PC-3 (cell line): ENCODE results near the gene ACTG2. TPM values are rescaled to one million over a fixed set of nuclear protein-coding genes. Genes with fewer than 3 reads are reported as not detected.

Experiments
- ATAC-seq: fragments of 200-7000 bp; cut with Tn5 transposase; 2 replicates; pipeline ENCODE4 v1.9.1; 2020; ENCODE audit warnings: mild to moderate bottlenecking, moderate library complexity
- BruUV-seq: library from RNA; stranded (reverse); fragments of 400-500 nt; replicated peaks from 2 replicates; lab custom pipeline; 2021; lab: Mats Ljungman, UMichigan
- CTCF ChIA-PET: fragments of 300-600 bp; sonication (Branson Sonifier 250); formaldehyde crosslinking; loops from one replicate; lab custom pipeline; 2022; ENCODE audit warnings: antibody characterized with exemption; lab: Charles Lee
- POLR2A ChIA-PET: fragments of 300-600 bp; sonication (Branson Sonifier 250); formaldehyde crosslinking; loops from one replicate; lab custom pipeline; 2022; ENCODE audit warnings: antibody characterized with exemption; ENCODE audit not compliant: unreplicated experiment; lab: Charles Lee
- DNase-seq: peaks from one replicate; pipeline ENCODE4 v3.0.0-alpha.2; 2015
- H2AFZ ChIP-seq: fragments of 300-600 bp; sonication (generic); 2 replicates; pipeline ENCODE4 v1.6.0; 2016; ENCODE audit warnings: antibody characterized with exemption, low read length
- H3F3A ChIP-seq: fragments of 300-600 bp; sonication (generic); one replicate; pipeline ENCODE4 v1.6.0; 2017; ENCODE audit warnings: antibody characterized with exemption, low read length, control low read depth, mild to moderate bottlenecking; ENCODE audit not compliant: unreplicated experiment
- H3K27ac ChIP-seq: fragments of 300-600 bp; sonication (generic); 2 replicates; pipeline ENCODE4 v1.5.1; 2016; ENCODE audit warnings: mild to moderate bottlenecking, low read length
- H3K27me3 ChIP-seq: fragments of 300-600 bp; sonication (generic); 2 replicates; pipeline ENCODE4 v1.6.1; 2016; ENCODE audit warnings: low read length, mixed read lengths
- H3K36me3 ChIP-seq: fragments of 300-600 bp; sonication (generic); 2 replicates; pipeline ENCODE4 v1.6.1; 2016; ENCODE audit warnings: low read depth, mixed run types, low read length, mixed read lengths
- H3K4me1 ChIP-seq: fragments of 300-600 bp; sonication (generic); 2 replicates; pipeline ENCODE4 v1.5.1; 2016; ENCODE audit warnings: low read length; ENCODE audit not compliant: insufficient read depth
- H3K4me2 ChIP-seq: fragments of 300-600 bp; sonication (generic); 2 replicates; pipeline ENCODE4 v1.6.0; 2016; ENCODE audit warnings: low read length
- H3K4me3 ChIP-seq: fragments of 300-600 bp; sonication (generic); 2 replicates; pipeline ENCODE4 v1.5.1; 2016; ENCODE audit warnings: mild to moderate bottlenecking, low read length, mixed read lengths
- H3K79me2 ChIP-seq: fragments of 300-600 bp; sonication (generic); 2 replicates; pipeline ENCODE4 v1.6.1; 2017; ENCODE audit warnings: low read length, mixed read lengths
- H3K9ac ChIP-seq: fragments of 300-600 bp; sonication (generic); 2 replicates; pipeline ENCODE4 v1.6.0; 2016; ENCODE audit warnings: mild to moderate bottlenecking, low read length
- H3K9me2 ChIP-seq: fragments of 300-600 bp; sonication (generic); replicated peaks from 2 replicates; pipeline ENCODE4 v1.6.1; 2016; ENCODE audit warnings: mixed run types, low read length, mixed read lengths
- H3K9me3 ChIP-seq: fragments of 300-600 bp; sonication (generic); 2 replicates; pipeline ENCODE4 v1.6.1; 2016; ENCODE audit warnings: low read length, mixed read lengths
- H4K20me1 ChIP-seq: fragments of 300-600 bp; sonication (generic); 2 replicates; pipeline ENCODE4 v1.6.1; 2016; ENCODE audit warnings: low read length, mixed read lengths
- EZH2 ChIP-seq: fragments of 300-600 bp; sonication (generic); IDR thresholded peaks from one replicate; pipeline ENCODE4 v1.6.1; 2017; ENCODE audit warnings: antibody characterized with exemption, mild to moderate bottlenecking, low read length; ENCODE audit not compliant: unreplicated experiment
- EZH2phosphoT487 ChIP-seq: fragments of 300-600 bp; sonication (generic); IDR thresholded peaks from 2 replicates; pipeline ENCODE4 v1.6.1; 2018; ENCODE audit warnings: mild to moderate bottlenecking, antibody characterized with exemption, low read length, borderline replicate concordance
- intact Hi-C: fragments of 100-400 bp; cut with micrococcal nuclease; formaldehyde crosslinking; loops from 2 replicates; pipeline ENCODE4 v1.9.0; 2023
- total RNA-seq: library from RNA; depleted of rRNA; stranded (reverse); fragments of >200 nt; gene quantifications from 2 replicates; pipeline ENCODE4 v1.2.3, GENCODE V29; 2014
- TF ChIP-seq, protein P1 (sequence below): fragments of 300-600 bp; sonication (generic); conservative IDR thresholded peaks from 2 replicates; pipeline ENCODE4 v1.5.1; 2017; ENCODE audit warnings: antibody characterized with exemption, low read depth, mild to moderate bottlenecking, low read length

Gene ACTG2
- total RNA-seq, 1 experiment from 2014 or later = 3.8 TPM

DNA sequence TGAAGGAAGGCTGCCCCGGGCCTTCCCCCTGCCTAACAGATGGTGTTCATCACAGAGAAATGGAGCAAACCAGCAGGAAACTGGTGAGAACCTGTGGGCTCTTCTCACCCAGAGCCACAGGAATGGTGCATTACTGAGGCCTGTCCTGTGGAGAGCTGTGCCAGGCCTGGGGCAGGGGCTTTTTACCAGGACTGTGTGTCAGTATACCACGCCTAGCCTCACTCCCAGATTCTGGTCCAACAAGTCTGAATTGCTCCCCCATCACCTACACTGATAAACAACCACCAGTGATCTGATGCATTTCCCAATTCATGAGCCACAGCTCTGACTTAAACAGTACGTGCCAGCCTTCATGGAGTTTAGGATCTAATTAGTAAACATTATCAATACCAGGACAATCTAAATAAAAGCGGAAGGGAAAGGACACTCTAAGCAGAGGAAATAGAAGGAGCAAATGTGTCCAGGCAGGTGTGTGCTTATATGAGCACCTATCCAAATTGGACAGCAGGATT is 24.9 kb downstream of the ACTG2 start:
- no TSS peak for BruUV-seq
- Histone ChIP-seq H3K27me3 (no peaks in the 10 kb centered on the region), H3K9me2 (no peaks in the 10 kb centered on the region), H3K4me2 (no peak overlapping the region), H3F3A (no peaks in the 10 kb centered on the region), H3K4me1 (peaks cover 8% of the 10 kb centered on the region; the same call in 1 of the 2 replicates), H3K27ac (no peak overlapping the region), H3K4me3 (no peak overlapping the region), H3K9ac (no peak overlapping the region), H4K20me1 (no peaks in the 10 kb centered on the region), H3K36me3 (no peaks in the 10 kb centered on the region), H3K79me2 (no peaks in the 10 kb centered on the region), H3K9me3 (no peaks in the 10 kb centered on the region), H2AFZ (no peak overlapping the region)
- POLR2A ChIA-PET = no interaction called here
- TF ChIP-seq EZH2 (no peak), EZH2phosphoT487 (no peak)
- TF ChIP-seq, protein P1, sequence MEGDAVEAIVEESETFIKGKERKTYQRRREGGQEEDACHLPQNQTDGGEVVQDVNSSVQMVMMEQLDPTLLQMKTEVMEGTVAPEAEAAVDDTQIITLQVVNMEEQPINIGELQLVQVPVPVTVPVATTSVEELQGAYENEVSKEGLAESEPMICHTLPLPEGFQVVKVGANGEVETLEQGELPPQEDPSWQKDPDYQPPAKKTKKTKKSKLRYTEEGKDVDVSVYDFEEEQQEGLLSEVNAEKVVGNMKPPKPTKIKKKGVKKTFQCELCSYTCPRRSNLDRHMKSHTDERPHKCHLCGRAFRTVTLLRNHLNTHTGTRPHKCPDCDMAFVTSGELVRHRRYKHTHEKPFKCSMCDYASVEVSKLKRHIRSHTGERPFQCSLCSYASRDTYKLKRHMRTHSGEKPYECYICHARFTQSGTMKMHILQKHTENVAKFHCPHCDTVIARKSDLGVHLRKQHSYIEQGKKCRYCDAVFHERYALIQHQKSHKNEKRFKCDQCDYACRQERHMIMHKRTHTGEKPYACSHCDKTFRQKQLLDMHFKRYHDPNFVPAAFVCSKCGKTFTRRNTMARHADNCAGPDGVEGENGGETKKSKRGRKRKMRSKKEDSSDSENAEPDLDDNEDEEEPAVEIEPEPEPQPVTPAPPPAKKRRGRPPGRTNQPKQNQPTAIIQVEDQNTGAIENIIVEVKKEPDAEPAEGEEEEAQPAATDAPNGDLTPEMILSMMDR = no peak
- ATAC-seq (no peak), DNase-seq (no peak)
- intact Hi-C loops = no loop called here
- CTCF ChIA-PET = no interaction called here

DNA sequence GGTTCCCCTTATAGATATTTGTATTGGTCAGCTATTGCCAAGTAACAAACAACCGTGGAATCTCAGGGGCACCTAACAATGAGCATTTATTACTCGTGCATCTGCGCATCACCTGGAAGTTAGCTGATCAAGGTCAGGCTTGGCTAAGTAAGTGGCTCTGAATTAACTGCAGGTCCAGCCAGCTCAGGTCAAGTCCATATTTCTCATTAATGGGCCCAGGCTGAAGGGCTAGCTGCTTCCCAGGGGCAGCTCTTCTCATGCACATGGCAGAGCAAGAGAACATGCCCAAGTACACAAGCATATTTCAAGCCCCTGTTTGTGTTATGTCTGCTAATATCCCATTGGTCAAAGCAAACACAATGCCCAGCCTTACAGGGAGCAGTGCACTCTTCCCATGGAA is 26.0 kb downstream of the ACTG2 start:
- Histone ChIP-seq H3K27ac (no peak overlapping the region), H3K9me3 (no peaks in the 10 kb centered on the region), H3K4me2 (no peak overlapping the region), H3K9ac (no peak overlapping the region), H3K4me1 (peaks cover 12% of the 10 kb centered on the region; the same call in 1 of the 2 replicates), H3K79me2 (no peaks in the 10 kb centered on the region), H3K4me3 (no peak overlapping the region), H3K9me2 (no peaks in the 10 kb centered on the region), H2AFZ (no peak overlapping the region), H3K36me3 (no peaks in the 10 kb centered on the region), H3F3A (no peaks in the 10 kb centered on the region), H4K20me1 (no peaks in the 10 kb centered on the region), H3K27me3 (no peaks in the 10 kb centered on the region)
- DNase-seq = no peak
- TF ChIP-seq, protein P1 = no peak
- TF ChIP-seq EZH2phosphoT487 (no peak), EZH2 (no peak)
- CTCF ChIA-PET = no interaction called here
- intact Hi-C loops = no loop called here
- no peak for ATAC-seq
- no TSS peak for BruUV-seq
- POLR2A ChIA-PET = no interaction called here

DNA sequence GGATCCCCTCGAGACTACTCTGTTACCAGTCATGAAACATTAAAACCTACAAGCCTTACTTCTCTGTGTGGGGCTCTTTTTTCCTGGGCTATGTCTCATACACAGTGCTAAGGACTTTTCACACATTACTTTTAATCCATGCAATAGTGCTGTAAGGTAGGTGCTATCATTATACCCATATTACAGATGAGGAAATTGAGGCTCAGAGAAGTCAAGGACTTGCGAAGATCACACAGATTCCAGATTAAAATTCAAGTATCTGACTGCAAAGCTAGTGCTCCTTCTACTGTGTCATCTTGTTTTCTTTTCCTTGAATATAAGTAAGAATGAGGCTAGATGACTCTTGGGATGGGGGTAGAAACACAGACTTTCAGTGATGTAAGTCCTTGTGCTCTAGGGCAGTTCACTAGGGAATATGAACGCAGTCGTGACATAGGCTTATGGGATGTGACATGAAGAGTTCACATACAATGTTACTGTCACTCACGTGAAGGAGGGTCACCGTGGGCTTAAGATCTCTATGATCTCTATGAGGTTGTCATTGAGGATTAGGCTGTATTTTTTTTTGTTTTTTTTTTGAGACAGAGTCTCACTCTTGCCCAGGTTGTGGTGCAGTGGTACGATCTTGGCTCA is 26.9 kb downstream of the ACTG2 start:
- ChIA-PET POLR2A (no interaction called here), CTCF (no interaction called here)
- Histone ChIP-seq H3K4me1 (peaks cover 12% of the 10 kb centered on the region; the same call in 1 of the 2 replicates), H4K20me1 (no peaks in the 10 kb centered on the region), H3K4me2 (no peak overlapping the region), H3K9ac (no peak overlapping the region), H3K27me3 (no peaks in the 10 kb centered on the region), H3K9me3 (no peaks in the 10 kb centered on the region), H3K79me2 (no peaks in the 10 kb centered on the region), H3K36me3 (no peaks in the 10 kb centered on the region), H3F3A (no peaks in the 10 kb centered on the region), H2AFZ (no peak overlapping the region), H3K27ac (no peak overlapping the region), H3K9me2 (no peaks in the 10 kb centered on the region), H3K4me3 (no peak overlapping the region)
- DNase-seq = no peak
- TF ChIP-seq EZH2phosphoT487 (no peak), EZH2 (no peak)
- TF ChIP-seq, protein P1 = no peak
- no TSS peak for BruUV-seq
- ATAC-seq = no peak
- intact Hi-C loops = no loop called here
